Measurements from ENCODE around the gene PNLIPRP2. TPM values are rescaled to one million over a fixed set of nuclear protein-coding genes. Genes with fewer than 3 reads are reported as not detected.

The PNLIPRP2 gene
- total RNA-seq, 1 experiment from 2014 or later: 0.24 TPM

- H3K9me3 ChIP-seq (ENCODE audit: control insufficient read depth, low read depth, low read length): no peaks in the 10 kb centered on the region
- no peak overlapping the region for H2AK5ac ChIP-seq (ENCODE audit: insufficient read length, low read length)
- no CpG with 5 or more reads among the region's 7 CpGs for WGBS (ENCODE audit: extremely low coverage, insufficient read length, low lambda C conversion rate)
- TF ChIP-seq CTCF (conservative IDR thresholded peaks at IDR 0.05): no peak
- Mint-ChIP-seq H3K4me3 (no peak overlapping the region), H3K36me3 (ENCODE audit: insufficient read depth in 1 of 3, low read depth in 3 of 3) (no peaks in the 10 kb centered on the region), H3K4me1 (peaks cover 3 to 4% of the 10 kb centered on the region in 2 experiments; a peak in 3 of 4 replicates), H3K27me3 (ENCODE audit: low read depth) (peaks cover 35% of the 10 kb centered on the region), H3K27ac (no peak overlapping the region), H3K9me3 (no peaks in the 10 kb centered on the region; a peak in 1 of 5 replicates)
- no peak overlapping the region for H4K8ac ChIP-seq (replicated peaks; ENCODE audit: insufficient read length, low read depth, low read length)
- H3K27me3 ChIP-seq (ENCODE audit: insufficient read depth, low read length): no peaks in the 10 kb centered on the region
- no peak overlapping the region for H3K27ac ChIP-seq (ENCODE audit: insufficient read length, low read depth, low read length)
- H2BK120ac ChIP-seq (ENCODE audit: low read depth, low read length, poor library complexity, severe bottlenecking): no peak overlapping the region
- no peaks in the 10 kb centered on the region for H3K4me1 ChIP-seq (ENCODE audit: insufficient read depth, low read length)
- H3K79me2 ChIP-seq (ENCODE audit: insufficient read depth, low read length): no peaks in the 10 kb centered on the region
- no peaks in the 10 kb centered on the region for H3K23me2 ChIP-seq (ENCODE audit: insufficient read length, low read depth, low read length, poor library complexity, severe bottlenecking)
- H3K18ac ChIP-seq (ENCODE audit: insufficient read length, low read depth, low read length): no peak overlapping the region
- H2BK12ac ChIP-seq (ENCODE audit: insufficient read length, low read depth, low read length): no peak overlapping the region
- no peak overlapping the region for H2BK20ac ChIP-seq (ENCODE audit: low read depth, low read length, poor library complexity, severe bottlenecking)
- no peak overlapping the region for H3K23ac ChIP-seq (ENCODE audit: insufficient read length, low read depth, low read length)
- H2BK5ac ChIP-seq (ENCODE audit: insufficient read length, low read length): no peak overlapping the region
- no peak overlapping the region for H4K91ac ChIP-seq (ENCODE audit: insufficient read length, low read depth, low read length)
- H3K4me2 ChIP-seq (ENCODE audit: insufficient read depth, insufficient read length, low read length): no peak overlapping the region
- no peaks in the 10 kb centered on the region for H3K79me1 ChIP-seq (ENCODE audit: insufficient read depth, low read depth, low read length, poor library complexity, severe bottlenecking)
- H3T11ph ChIP-seq (ENCODE audit: low read length): no peak overlapping the region
- no peak overlapping the region for H2AFZ ChIP-seq (ENCODE audit: low read length)
- peaks cover 5% of the 10 kb centered on the region for H4K20me1 ChIP-seq (ENCODE audit: control insufficient read depth, insufficient read depth, insufficient read length)
- H2BK15ac ChIP-seq (ENCODE audit: low read depth, low read length): no peak overlapping the region
- no peak overlapping the region for H3K14ac ChIP-seq (ENCODE audit: insufficient read depth, low read length)
- DNase-seq: no peak
- H3K56ac ChIP-seq (ENCODE audit: insufficient read length, low read depth, low read length): no peak overlapping the region
- no peak overlapping the region for H3K4ac ChIP-seq (ENCODE audit: low read depth, low read length)
- no peak overlapping the region for H3K9ac ChIP-seq (ENCODE audit: extremely low read depth, insufficient read length, low read length)
- no peak overlapping the region for H4K5ac ChIP-seq (ENCODE audit: insufficient read length, low read depth, low read length)
Observed at GRCh38 chr10:116625845-116626244, 5.1 kb downstream of the PNLIPRP2 start.
